CD4-positive, CD25-positive, alpha-beta regulatory T cell (primary cell): Measurements from ENCODE around the gene NOL4L. TPM values are rescaled to one million over a fixed set of nuclear protein-coding genes. Genes with fewer than 3 reads are reported as not detected.
A peak's percentile ranks its signal among the peaks of the same experiment; 100 is the strongest.

ENCODE experiments used
- ATAC-seq, 2 donors: fragments of 150-1000 bp; cut with Tn5 transposase; one replicate each; pipeline ENCODE4 v1.10.0; 2021; ENCODE audit warnings: low read depth in 2 of 2, moderate number of reproducible peaks in 2 of 2, moderate library complexity in 1 of 2
- DNase-seq, 3 donors: peaks; one replicate each; pipeline versions ENCODE4 v3.0.0 to v3.0.0-alpha.2; 2012 to 2022; ENCODE audit warnings: mixed read lengths in 1 of 3
- H3K27ac ChIP-seq: one replicate; pipeline ENCODE4 v1.7.0; 2013; ENCODE audit warnings: mild to moderate bottlenecking, low read length; ENCODE audit not compliant: insufficient read depth, poor library complexity, severe bottlenecking
- H3K27me3 ChIP-seq: one replicate; pipeline ENCODE4 v1.7.0; 2013; ENCODE audit warnings: low read length; ENCODE audit not compliant: control insufficient read depth, insufficient read depth
- H3K36me3 ChIP-seq: one replicate; pipeline ENCODE4 v1.7.0; 2013; ENCODE audit warnings: mild to moderate bottlenecking, low read length, moderate library complexity; ENCODE audit not compliant: control insufficient read depth, insufficient read depth
- H3K4me1 ChIP-seq: 2 replicates; pipeline ENCODE4 v1.7.0; 2013; ENCODE audit warnings: mild to moderate bottlenecking, low read length; ENCODE audit not compliant: insufficient read depth, control insufficient read depth, poor library complexity, severe bottlenecking
- H3K4me3 ChIP-seq: one replicate; pipeline ENCODE4 v1.7.0; 2013; ENCODE audit warnings: low read depth, mild to moderate bottlenecking, low read length, moderate library complexity
- H3K9me3 ChIP-seq, 2 experiments: 1 replicate in 1 of 2; 2 replicates in 1 of 2; pipeline ENCODE4 v1.7.0; 2013; ENCODE audit warnings: low read length in 2 of 2, mild to moderate bottlenecking in 1 of 2, moderate library complexity in 1 of 2; ENCODE audit not compliant: control insufficient read depth in 2 of 2
- H3K27ac Mint-ChIP-seq, 3 donors: one replicate each; pipeline ENCODE4 v1.8.0; 2020 to 2022; ENCODE audit warnings: mild to moderate bottlenecking in 3 of 3, mixed read lengths in 3 of 3, moderate library complexity in 2 of 3
- H3K27me3 Mint-ChIP-seq: one replicate; pipeline ENCODE4 v1.8.0; 2022; ENCODE audit warnings: mild to moderate bottlenecking, mixed read lengths
- H3K36me3 Mint-ChIP-seq: one replicate; pipeline ENCODE4 v1.8.0; 2020; ENCODE audit warnings: mixed read lengths
- H3K4me1 Mint-ChIP-seq, 4 donors: one replicate each; pipeline ENCODE4 v1.8.0; 2020 to 2022; ENCODE audit warnings: mixed read lengths in 4 of 4, mild to moderate bottlenecking in 1 of 4
- H3K4me3 Mint-ChIP-seq, 4 donors: one replicate each; pipeline ENCODE4 v1.8.0; 2020 to 2022; ENCODE audit warnings: mild to moderate bottlenecking in 4 of 4, mixed read lengths in 4 of 4, moderate library complexity in 3 of 4
- H3K9me3 Mint-ChIP-seq, 7 donors: one replicate each; pipeline ENCODE4 v1.8.0; 2020 to 2022; ENCODE audit warnings: mixed read lengths in 7 of 7, mild to moderate bottlenecking in 3 of 7, moderate library complexity in 2 of 7
- polyA plus RNA-seq, 4 donors: library from polyadenylated mRNA; unstranded; fragments of 300-500 nt; fragmentation: Illumina TruSeq; gene quantifications; one replicate each; pipeline ENCODE4 v1.2.3, GENCODE V29; 2021
- total RNA-seq: library from RNA; stranded (reverse); gene quantifications from one replicate; pipeline ENCODE4 v1.2.3, GENCODE V29; 2022

The NOL4L gene
- total and polyA plus RNA-seq, 5 donors from 2014 or later, result 7.1 to 84.8 (median 10.8) TPM

- peak overlapping the region in 1 of 4 donors; percentile 1 for H3K4me3 Mint-ChIP-seq
- peaks cover 0 to 16% (median 3%) of the 10 kb centered on the region in 7 donors for H3K9me3 Mint-ChIP-seq
- Histone ChIP-seq H3K36me3 (peaks cover 27% of the 10 kb centered on the region), H3K27ac (no peak overlapping the region), H3K27me3 (no peaks in the 10 kb centered on the region), H3K4me3 (no peak overlapping the region), H3K9me3 (peaks cover 3 to 6% of the 10 kb centered on the region in 2 experiments), H3K4me1 (peaks cover 16% of the 10 kb centered on the region)
- H3K36me3 Mint-ChIP-seq, result peaks cover 42% of the 10 kb centered on the region
- H3K4me1 Mint-ChIP-seq, result peaks cover 36 to 59% (median 50%) of the 10 kb centered on the region in 4 donors
- H3K27ac Mint-ChIP-seq, result no peak overlapping the region
- no peak for DNase-seq
- ATAC-seq, result no peak
- H3K27me3 Mint-ChIP-seq, result no peaks in the 10 kb centered on the region
Measured at GRCh38 chr20:32396646-32397160, 188.4 kb downstream of the NOL4L start.

- H3K27ac Mint-ChIP-seq, result peak overlapping the region in 1 of 3 donors; percentile 65
- H3K4me1 Mint-ChIP-seq, result peaks cover 29 to 57% (median 43%) of the 10 kb centered on the region in 4 donors
- DNase-seq (no peak), ATAC-seq (no peak)
- Histone ChIP-seq H3K4me1 (peaks cover 10% of the 10 kb centered on the region), H3K27ac (peak overlapping the region; percentile 1), H3K36me3 (peaks cover 33% of the 10 kb centered on the region), H3K9me3 (peaks cover 3 to 6% of the 10 kb centered on the region in 2 experiments), H3K27me3 (no peaks in the 10 kb centered on the region), H3K4me3 (no peak overlapping the region)
- no peak overlapping the region for H3K4me3 Mint-ChIP-seq
- H3K9me3 Mint-ChIP-seq, result peaks cover 0 to 16% (median 3%) of the 10 kb centered on the region in 7 donors
- H3K27me3 Mint-ChIP-seq, result no peaks in the 10 kb centered on the region
- peaks cover 44% of the 10 kb centered on the region for H3K36me3 Mint-ChIP-seq
Measured at GRCh38 chr20:32395066-32395465, 190.1 kb downstream of the NOL4L start.

Other genes starting within 250 kb of the NOL4L start
- 314 TPM for gene ASXL1, start 227.0 kb downstream of the NOL4L start, total RNA-seq
- gene ASXL1, start 227.0 kb downstream of the NOL4L start, polyA plus RNA-seq, result 10 to 100 TPM; 15.0 to 28.3 (median 21.1) TPM
- 0.30 TPM for gene C20orf203, start 88.6 kb upstream of the NOL4L start, total RNA-seq
- under 1 TPM in 2 of 4 donors, not detected in 2; 0.05 to 0.09 TPM for gene C20orf203, start 88.6 kb upstream of the NOL4L start, polyA plus RNA-seq
- gene COMMD7, start 158.1 kb upstream of the NOL4L start, total RNA-seq, result 52.3 TPM
- gene COMMD7, start 158.1 kb upstream of the NOL4L start, polyA plus RNA-seq, result 100 to 1,000 TPM; 120 to 157 (median 140) TPM
- gene DNMT3B, start 177.1 kb upstream of the NOL4L start, total RNA-seq, result 0.47 TPM
- gene DNMT3B, start 177.1 kb upstream of the NOL4L start, polyA plus RNA-seq, result under 1 TPM in 1 of 4 donors, not detected in 3; 0.14 TPM
- 114 TPM for gene MAPRE1, start 234.6 kb upstream of the NOL4L start, total RNA-seq
- gene MAPRE1, start 234.6 kb upstream of the NOL4L start, polyA plus RNA-seq, result 10 to 100 TPM; 81.3 to 99.4 (median 92.6) TPM